Cardiac muscle cell (in vitro differentiated cells and primary cell): ENCODE data around the gene DERL2. TPM values are rescaled to one million over a fixed set of nuclear protein-coding genes. Genes with fewer than 3 reads are reported as not detected.

Source experiments
- DNase-seq, 2 donors: peaks; one replicate each; pipeline versions ENCODE4 v3.0.0 to v3.0.0-alpha.2; 2010 to 2017; ENCODE audit warnings: low read depth in 1 of 2, low spot score in 1 of 2
- H3K27ac ChIP-seq: fragments of 200-600 bp; sonication (generic); 2 replicates; pipeline ENCODE4 v1.5.1; 2016
- H3K27me3 ChIP-seq: fragments of 200-600 bp; sonication (generic); 2 replicates; pipeline ENCODE4 v1.6.0; 2016; ENCODE audit warnings: control low read depth
- H3K36me3 ChIP-seq: fragments of 200-600 bp; sonication (generic); 2 replicates; pipeline ENCODE4 v1.5.1; 2016; ENCODE audit warnings: control low read depth
- H3K4me1 ChIP-seq: fragments of 200-600 bp; sonication (generic); 2 replicates; pipeline ENCODE4 v1.8.1; 2017; ENCODE audit warnings: low read depth, mild to moderate bottlenecking, mixed run types
- H3K4me3 ChIP-seq: fragments of 200-600 bp; sonication (generic); 2 replicates; pipeline ENCODE4 v1.5.1; 2016; ENCODE audit warnings: mild to moderate bottlenecking
- H3K9me3 ChIP-seq: fragments of 200-600 bp; sonication (generic); 2 replicates; pipeline ENCODE4 v1.5.1; 2017; ENCODE audit warnings: low read depth, mild to moderate bottlenecking, control low read depth
- CTCF ChIP-seq: IDR thresholded peaks from 2 replicates; pipeline ENCODE4 v1.5.1; 2012; ENCODE audit warnings: low read depth, mild to moderate bottlenecking, low read length
- polyA plus RNA-seq: library from polyadenylated mRNA; unstranded; fragments of >200 nt; fragmentation: Nextera tagmentation; extraction: Ambion mirVana; gene quantifications from 2 replicates; pipeline ENCODE4 v1.2.1, GENCODE V29; 2016
- total RNA-seq: library from RNA; depleted of rRNA; stranded (reverse); fragments of >200 nt; gene quantifications from 2 replicates; pipeline ENCODE4 v1.2.3, GENCODE V29; 2016

The DERL2 gene
- total and polyA plus RNA-seq, 2 experiments from 2014 or later, result 30.4 to 73.5 TPM

- Histone ChIP-seq H3K9me3 (no peaks in the 10 kb centered on the region), H3K36me3 (no peaks in the 10 kb centered on the region), H3K4me3 (no peak overlapping the region), H3K4me1 (peaks cover 9% of the 10 kb centered on the region), H3K27me3 (no peaks in the 10 kb centered on the region), H3K27ac (no peak overlapping the region)
- DNase-seq, result no peak
- TF ChIP-seq CTCF, result no peak
These were observed 44.5 kb upstream of the DERL2 start for GRCh38 chr17:5530265-5531084.

GRCh38 chr17:5527601-5528250 lies 41.7 kb upstream of the DERL2 start:
- no peak for DNase-seq
- no peaks in the 10 kb centered on the region for H3K27me3 ChIP-seq
- no peaks in the 10 kb centered on the region for H3K36me3 ChIP-seq
- no peak for TF ChIP-seq CTCF
- H3K4me1 ChIP-seq, result peaks cover 9% of the 10 kb centered on the region
- H3K9me3 ChIP-seq, result no peaks in the 10 kb centered on the region
- H3K4me3 ChIP-seq, result no peak overlapping the region
- peak overlapping the region; percentile 80 for H3K27ac ChIP-seq

GRCh38 chr17:5526821-5527598 lies 41.0 kb upstream of the DERL2 start:
- H3K9me3 ChIP-seq, result no peaks in the 10 kb centered on the region
- DNase-seq, result peak; percentile 79 to 90
- no peaks in the 10 kb centered on the region for H3K27me3 ChIP-seq
- peaks cover 9% of the 10 kb centered on the region for H3K4me1 ChIP-seq
- H3K27ac ChIP-seq, result peak overlapping the region; percentile 80
- H3K36me3 ChIP-seq, result no peaks in the 10 kb centered on the region
- no peak overlapping the region for H3K4me3 ChIP-seq
- no peak for TF ChIP-seq CTCF

DNA sequence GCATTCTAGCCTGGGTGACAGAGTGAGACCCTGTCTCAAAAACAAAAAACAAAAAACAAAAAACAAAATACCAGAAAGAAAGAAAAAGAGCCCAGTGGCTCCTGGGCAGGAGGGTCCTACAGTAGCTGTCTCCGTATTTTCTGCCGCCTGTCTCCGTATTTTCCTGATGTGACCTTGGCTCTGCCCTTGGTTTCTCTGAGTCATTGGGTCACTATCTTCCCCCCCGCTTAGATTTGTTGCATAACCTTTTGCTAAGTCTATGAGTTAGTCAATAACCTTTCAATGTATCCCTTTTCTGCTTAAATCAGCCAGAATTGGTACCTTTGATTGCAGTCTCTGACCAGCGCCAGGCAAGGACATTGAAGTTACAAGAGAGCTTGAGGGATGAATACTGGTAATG lies 37.3 kb upstream of the DERL2 start:
- no peak for DNase-seq
- no peaks in the 10 kb centered on the region for H3K36me3 ChIP-seq
- H3K9me3 ChIP-seq, result no peaks in the 10 kb centered on the region
- H3K27me3 ChIP-seq, result no peaks in the 10 kb centered on the region
- no peak overlapping the region for H3K4me3 ChIP-seq
- H3K4me1 ChIP-seq, result peaks cover 9% of the 10 kb centered on the region
- no peak for TF ChIP-seq CTCF
- H3K27ac ChIP-seq, result no peak overlapping the region

DNA sequence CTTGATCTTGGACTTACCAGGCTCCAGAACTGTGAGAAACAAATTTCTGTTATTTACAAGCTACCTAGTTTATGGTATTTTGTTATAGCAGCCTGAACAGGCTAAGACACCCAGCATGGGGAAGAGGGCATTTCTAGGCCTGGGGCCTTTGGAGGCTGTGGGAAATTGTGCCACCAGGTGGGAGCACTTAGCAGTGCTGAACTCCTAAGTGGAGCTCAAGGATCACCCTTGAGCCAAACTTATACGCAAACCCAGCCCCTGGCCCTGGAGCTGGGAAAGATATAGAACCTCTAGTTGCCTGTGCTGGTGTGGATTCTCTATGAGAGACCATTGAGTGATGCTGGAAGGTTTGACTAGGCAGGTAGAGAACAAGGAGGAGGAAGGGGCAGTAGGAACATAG lies 36.5 kb upstream of the DERL2 start:
- DNase-seq, result no peak
- TF ChIP-seq CTCF, result no peak

More for the DNA sequence above, 36.5 kb upstream of the DERL2 start:
- H3K36me3 ChIP-seq, result no peaks in the 10 kb centered on the region
- no peaks in the 10 kb centered on the region for H3K27me3 ChIP-seq
- H3K4me3 ChIP-seq, result no peak overlapping the region
- H3K4me1 ChIP-seq, result peaks cover 9% of the 10 kb centered on the region
- H3K9me3 ChIP-seq, result no peaks in the 10 kb centered on the region
- no peak overlapping the region for H3K27ac ChIP-seq
